Measurements from ENCODE around the gene ZCRB1. TPM values are rescaled to one million over a fixed set of nuclear protein-coding genes. Genes with fewer than 3 reads are reported as not detected.

ZCRB1 gene
- total RNA-seq, 1 donor from 2014 or later = 4.4 TPM

DNA sequence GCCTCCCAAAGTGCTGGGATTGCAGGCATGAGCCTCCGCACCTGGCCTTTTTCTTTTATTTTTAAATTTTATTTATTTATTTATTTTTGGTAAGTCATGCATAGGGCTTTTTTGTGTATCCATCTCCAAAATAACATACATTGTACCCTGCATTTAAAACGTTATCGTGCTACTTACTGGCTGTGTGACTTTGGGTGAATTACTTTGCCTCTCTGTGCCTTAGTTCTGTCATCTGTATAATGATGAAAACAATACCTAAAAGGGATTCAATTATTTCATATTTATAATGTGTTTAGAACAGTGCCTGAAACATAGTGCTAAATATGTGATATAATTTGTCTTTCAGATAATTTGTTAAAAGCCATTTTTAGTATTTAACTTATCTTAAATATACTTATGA, 19.6 kb downstream of the ZCRB1 start:
- peaks cover 0 to 7% of the 10 kb centered on the region in 2 donors for H3K36me3 ChIP-seq
- no peaks in the 10 kb centered on the region for H3K4me1 ChIP-seq
- TF ChIP-seq, protein P1, sequence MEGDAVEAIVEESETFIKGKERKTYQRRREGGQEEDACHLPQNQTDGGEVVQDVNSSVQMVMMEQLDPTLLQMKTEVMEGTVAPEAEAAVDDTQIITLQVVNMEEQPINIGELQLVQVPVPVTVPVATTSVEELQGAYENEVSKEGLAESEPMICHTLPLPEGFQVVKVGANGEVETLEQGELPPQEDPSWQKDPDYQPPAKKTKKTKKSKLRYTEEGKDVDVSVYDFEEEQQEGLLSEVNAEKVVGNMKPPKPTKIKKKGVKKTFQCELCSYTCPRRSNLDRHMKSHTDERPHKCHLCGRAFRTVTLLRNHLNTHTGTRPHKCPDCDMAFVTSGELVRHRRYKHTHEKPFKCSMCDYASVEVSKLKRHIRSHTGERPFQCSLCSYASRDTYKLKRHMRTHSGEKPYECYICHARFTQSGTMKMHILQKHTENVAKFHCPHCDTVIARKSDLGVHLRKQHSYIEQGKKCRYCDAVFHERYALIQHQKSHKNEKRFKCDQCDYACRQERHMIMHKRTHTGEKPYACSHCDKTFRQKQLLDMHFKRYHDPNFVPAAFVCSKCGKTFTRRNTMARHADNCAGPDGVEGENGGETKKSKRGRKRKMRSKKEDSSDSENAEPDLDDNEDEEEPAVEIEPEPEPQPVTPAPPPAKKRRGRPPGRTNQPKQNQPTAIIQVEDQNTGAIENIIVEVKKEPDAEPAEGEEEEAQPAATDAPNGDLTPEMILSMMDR (IDR thresholded peaks at IDR 0.05) = no peak
- no peaks in the 10 kb centered on the region for H3K27me3 ChIP-seq
- intact Hi-C loops (cut with DNase I) = no loop called here
- H3K4me3 ChIP-seq = no peak overlapping the region
- DNase-seq (ENCODE audit: low spot score in 2 of 2) = no peak
- H3K27ac ChIP-seq = no peak overlapping the region
- H3K9me3 ChIP-seq = no peaks in the 10 kb centered on the region

DNA sequence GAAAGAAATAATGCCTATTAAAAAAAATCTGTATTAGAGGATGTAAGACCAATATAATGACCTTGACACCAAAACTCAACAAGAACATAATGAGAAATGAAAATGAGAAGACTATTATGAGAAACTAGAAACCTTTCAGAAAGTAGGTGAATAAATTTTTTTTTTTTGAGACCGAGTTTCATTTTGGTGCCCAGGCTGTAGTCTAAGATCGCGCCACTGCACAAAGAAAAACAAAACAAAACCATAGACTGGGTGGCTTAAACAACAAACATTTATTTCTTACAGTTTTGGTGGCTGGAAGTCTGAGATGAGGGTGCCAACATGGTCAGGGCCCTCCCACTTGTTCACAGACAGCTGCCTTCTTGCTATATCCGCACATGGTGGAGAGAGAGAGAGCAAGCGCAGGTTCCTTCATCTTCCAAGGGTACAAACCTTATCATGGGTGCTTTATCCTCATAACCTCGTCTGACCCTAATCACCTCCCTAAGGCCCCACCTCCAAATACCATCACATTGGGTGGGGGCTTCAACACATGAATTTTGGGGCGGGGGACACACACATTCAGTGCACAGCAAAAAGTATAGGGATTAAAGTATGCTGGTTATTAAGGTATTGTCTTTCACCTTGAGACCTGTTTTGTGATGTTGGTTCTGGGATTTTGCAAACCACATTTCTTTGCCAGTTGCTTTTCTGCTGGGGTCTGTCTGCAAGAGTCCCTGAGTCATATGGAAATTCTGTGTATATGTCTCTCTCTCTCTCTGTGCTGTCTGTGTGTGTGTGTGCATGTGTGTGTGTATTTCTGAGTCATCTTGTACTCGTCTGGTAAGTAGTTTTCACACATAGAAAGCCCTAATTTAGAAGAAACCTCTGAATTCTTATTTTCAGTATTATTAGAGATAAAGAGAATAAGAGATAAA, 26.2 kb downstream of the ZCRB1 start:
- DNase-seq (ENCODE audit: low spot score in 2 of 2) = no peak
- H3K27me3 ChIP-seq = no peaks in the 10 kb centered on the region
- H3K27ac ChIP-seq = no peak overlapping the region
- no peaks in the 10 kb centered on the region for H3K36me3 ChIP-seq
- TF ChIP-seq, protein P1 (IDR thresholded peaks at IDR 0.05) = no peak
- no peak overlapping the region for H3K4me3 ChIP-seq
- H3K9me3 ChIP-seq = no peaks in the 10 kb centered on the region
- no peaks in the 10 kb centered on the region for H3K4me1 ChIP-seq
- intact Hi-C loops (cut with DNase I) = no loop called here

GRCh38 chr12:42298887-42299286, 27.0 kb downstream of the ZCRB1 start:
- Histone ChIP-seq H3K27ac (no peak overlapping the region), H3K4me1 (no peaks in the 10 kb centered on the region), H3K9me3 (no peaks in the 10 kb centered on the region), H3K36me3 (no peaks in the 10 kb centered on the region), H3K27me3 (no peaks in the 10 kb centered on the region), H3K4me3 (no peak overlapping the region)
- TF ChIP-seq, protein P1 (IDR thresholded peaks at IDR 0.05) = no peak
- intact Hi-C loops (cut with DNase I) = no loop called here
- DNase-seq (ENCODE audit: low spot score in 2 of 2) = no peak

GRCh38 chr12:42296503-42297109, 29.3 kb downstream of the ZCRB1 start:
- Histone ChIP-seq H3K9me3 (no peaks in the 10 kb centered on the region), H3K27me3 (no peaks in the 10 kb centered on the region), H3K36me3 (no peaks in the 10 kb centered on the region), H3K4me3 (no peak overlapping the region), H3K27ac (no peak overlapping the region), H3K4me1 (no peaks in the 10 kb centered on the region)
- intact Hi-C loops (cut with DNase I) = no loop called here
- TF ChIP-seq, protein P1 (IDR thresholded peaks at IDR 0.05) = no peak
- no peak for DNase-seq (ENCODE audit: low spot score in 2 of 2)

DNA sequence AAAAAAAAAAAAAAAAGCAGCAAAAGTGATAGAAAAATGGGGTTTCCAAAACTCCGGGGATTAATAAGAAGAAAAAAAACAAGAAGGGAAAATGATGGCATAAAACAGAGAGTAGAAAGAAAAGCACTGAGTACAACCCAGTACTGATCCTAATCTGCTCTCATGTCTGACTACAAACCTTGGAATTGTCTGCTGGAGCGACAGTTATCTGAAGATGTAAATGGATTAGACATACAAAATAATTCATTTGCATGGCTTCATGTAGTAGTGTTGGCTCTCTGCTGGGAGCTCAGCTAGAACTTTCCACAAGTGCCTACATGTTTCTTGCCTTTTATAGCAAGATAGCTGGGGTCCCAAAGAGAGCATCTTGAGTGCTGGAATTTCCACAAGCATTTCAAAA, 34.2 kb downstream of the ZCRB1 start:
- H3K36me3 ChIP-seq = no peaks in the 10 kb centered on the region
- intact Hi-C loops (cut with DNase I) = no loop called here
- no peak overlapping the region for H3K4me3 ChIP-seq
- TF ChIP-seq, protein P1 (IDR thresholded peaks at IDR 0.05) = no peak
- no peaks in the 10 kb centered on the region for H3K9me3 ChIP-seq
- no peak for DNase-seq (ENCODE audit: low spot score in 2 of 2)
- H3K27me3 ChIP-seq = no peaks in the 10 kb centered on the region
- H3K4me1 ChIP-seq = no peaks in the 10 kb centered on the region
- no peak overlapping the region for H3K27ac ChIP-seq
